Bronchial epithelial cell (primary cell): ENCODE measurements around the gene PHF11. TPM values are rescaled to one million over a fixed set of nuclear protein-coding genes. Genes with fewer than 3 reads are reported as not detected.
A peak's percentile ranks its signal among the peaks of the same experiment; 100 is the strongest.
"Not testable (repeated sequence)": the region's sequence is repeated elsewhere in the genome, so short reads cannot be mapped to it uniquely, and the experiment has no call there.

Experiments
- DNase-seq: peaks from one replicate; pipeline ENCODE4 v3.0.0-alpha.2; 2010; ENCODE audit warnings: low read depth
- FAIRE-seq: peaks from 2 replicates; lab custom pipeline; 2011; peaks lifted over from hg19 to GRCh38; lab: Jason Lieb, UNC
- H3K27me3 ChIP-seq: 2 replicates; pipeline ENCODE4 v1.5.1; 2011; ENCODE audit warnings: low read length; ENCODE audit not compliant: control insufficient read depth, insufficient read depth
- H3K36me3 ChIP-seq: 2 replicates; pipeline ENCODE4 v1.5.1; 2011; ENCODE audit warnings: low read length; ENCODE audit not compliant: control insufficient read depth, insufficient read depth
- H3K4me3 ChIP-seq: 2 replicates; pipeline ENCODE4 v1.5.1; 2011; ENCODE audit warnings: mild to moderate bottlenecking, low read depth, low read length, control low read depth
- total RNA-seq: library from RNA; depleted of rRNA; stranded (reverse); fragments of >200 nt; gene quantifications from 2 replicates; pipeline ENCODE4 v1.2.1, GENCODE V29; 2014
- TF ChIP-seq, protein P1 (sequence below): IDR thresholded peaks from 2 replicates; pipeline ENCODE4 v1.5.1; 2011; ENCODE audit warnings: mild to moderate bottlenecking, moderate library complexity, low read length, control low read depth, inconsistent platforms; ENCODE audit not compliant: insufficient read depth, severe bottlenecking

Gene PHF11
- total RNA-seq, 1 donor from 2014 or later: 7.9 TPM

DNA sequence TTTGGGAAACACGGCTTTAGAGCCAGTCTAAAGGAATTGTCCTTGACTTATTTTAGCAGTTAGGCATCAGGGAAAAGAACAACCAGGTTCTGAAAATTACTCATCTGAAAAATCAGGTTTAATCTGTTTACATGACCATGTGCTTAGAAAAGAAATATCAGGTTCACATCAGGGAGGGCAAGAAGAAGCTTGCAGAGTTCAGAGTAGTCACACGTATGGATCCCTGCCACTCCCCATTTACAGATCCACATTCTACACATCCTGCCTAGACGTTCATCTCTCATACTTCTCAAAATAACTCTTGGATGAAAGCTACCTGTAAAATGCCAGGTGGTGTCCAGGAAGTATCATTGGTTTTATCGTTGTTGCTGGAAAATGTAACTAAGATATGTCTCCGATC lies 14.0 kb upstream of the PHF11 start:
- Histone ChIP-seq H3K4me3 (no peak overlapping the region), H3K36me3 (peaks cover 4% of the 10 kb centered on the region), H3K27me3 (no peaks in the 10 kb centered on the region)
- peak; percentile 80 for DNase-seq
- peak; percentile 43 for FAIRE-seq
- TF ChIP-seq, protein P1, sequence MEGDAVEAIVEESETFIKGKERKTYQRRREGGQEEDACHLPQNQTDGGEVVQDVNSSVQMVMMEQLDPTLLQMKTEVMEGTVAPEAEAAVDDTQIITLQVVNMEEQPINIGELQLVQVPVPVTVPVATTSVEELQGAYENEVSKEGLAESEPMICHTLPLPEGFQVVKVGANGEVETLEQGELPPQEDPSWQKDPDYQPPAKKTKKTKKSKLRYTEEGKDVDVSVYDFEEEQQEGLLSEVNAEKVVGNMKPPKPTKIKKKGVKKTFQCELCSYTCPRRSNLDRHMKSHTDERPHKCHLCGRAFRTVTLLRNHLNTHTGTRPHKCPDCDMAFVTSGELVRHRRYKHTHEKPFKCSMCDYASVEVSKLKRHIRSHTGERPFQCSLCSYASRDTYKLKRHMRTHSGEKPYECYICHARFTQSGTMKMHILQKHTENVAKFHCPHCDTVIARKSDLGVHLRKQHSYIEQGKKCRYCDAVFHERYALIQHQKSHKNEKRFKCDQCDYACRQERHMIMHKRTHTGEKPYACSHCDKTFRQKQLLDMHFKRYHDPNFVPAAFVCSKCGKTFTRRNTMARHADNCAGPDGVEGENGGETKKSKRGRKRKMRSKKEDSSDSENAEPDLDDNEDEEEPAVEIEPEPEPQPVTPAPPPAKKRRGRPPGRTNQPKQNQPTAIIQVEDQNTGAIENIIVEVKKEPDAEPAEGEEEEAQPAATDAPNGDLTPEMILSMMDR: no peak

DNA sequence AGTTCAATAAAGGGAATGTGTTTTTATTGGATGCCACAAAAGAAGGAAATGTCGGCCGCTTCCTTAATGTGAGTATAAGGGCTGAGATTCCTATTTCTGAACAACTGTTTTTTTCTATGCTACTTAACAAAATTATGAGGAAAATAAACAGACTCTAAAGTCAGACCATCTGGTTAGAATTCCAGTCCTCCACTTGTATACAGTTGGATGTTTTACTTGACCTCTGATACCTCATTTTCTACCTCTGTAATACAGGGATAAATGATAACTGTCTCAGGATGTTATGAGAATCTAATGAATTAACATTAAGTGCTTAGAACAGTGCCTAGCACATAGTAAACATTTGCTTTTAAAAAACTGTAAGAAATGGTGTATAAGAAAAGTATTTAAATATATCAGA lies 7.2 kb upstream of the PHF11 start:
- peaks cover 4% of the 10 kb centered on the region for H3K36me3 ChIP-seq

DNA sequence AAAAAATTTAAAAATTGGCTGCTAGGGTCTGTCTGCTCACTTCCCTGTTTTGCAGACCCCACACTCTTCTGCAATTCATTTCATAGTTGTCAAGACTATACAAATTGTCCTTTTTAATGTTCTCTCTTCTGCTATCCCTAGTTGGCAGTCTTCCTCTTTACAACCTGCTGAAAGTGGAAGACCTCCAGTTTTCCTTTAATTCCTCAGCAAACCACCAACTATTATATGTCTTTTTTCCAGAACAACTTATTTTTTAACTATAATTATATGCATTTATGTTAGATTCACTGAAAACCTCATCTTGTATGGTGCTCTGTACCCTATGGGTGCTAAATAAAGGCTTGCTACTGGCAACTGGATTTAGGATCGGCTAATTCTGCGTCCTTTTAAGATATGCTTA lies 1.1 kb upstream of the PHF11 start:
- H3K4me3 ChIP-seq: peak overlapping the region; percentile 56
- FAIRE-seq (no peak), DNase-seq (no peak)
- TF ChIP-seq, protein P1: no peak
- no peaks in the 10 kb centered on the region for H3K27me3 ChIP-seq
- H3K36me3 ChIP-seq: no peaks in the 10 kb centered on the region

More for the DNA sequence above, 7.2 kb upstream of the PHF11 start:
- no peak for DNase-seq
- TF ChIP-seq, protein P1: no peak
- Histone ChIP-seq H3K27me3 (no peaks in the 10 kb centered on the region), H3K4me3 (no peak overlapping the region)
- no peak for FAIRE-seq

DNA sequence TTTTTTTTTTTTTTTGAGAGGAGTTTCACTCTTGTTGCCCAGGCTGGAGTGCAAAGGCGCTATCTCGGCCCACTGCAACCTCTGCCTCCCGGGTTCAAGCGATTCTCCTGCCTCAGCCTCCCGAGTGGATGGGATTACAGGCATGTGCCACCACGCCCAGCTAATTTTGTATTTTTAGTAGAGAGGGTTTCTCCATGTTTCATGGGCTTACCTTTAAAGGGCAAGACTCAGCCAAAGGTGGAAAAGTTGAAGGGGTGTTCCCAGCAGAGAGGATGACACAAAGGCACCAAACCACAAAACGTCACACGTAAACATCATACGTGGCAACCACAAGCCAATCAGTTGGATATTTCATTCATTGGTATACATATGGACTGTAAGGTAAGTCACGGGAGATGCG lies 1.1 kb downstream of the PHF11 start:
- DNase-seq: peak; percentile 36
- not testable (repeated sequence) for FAIRE-seq

DNA sequence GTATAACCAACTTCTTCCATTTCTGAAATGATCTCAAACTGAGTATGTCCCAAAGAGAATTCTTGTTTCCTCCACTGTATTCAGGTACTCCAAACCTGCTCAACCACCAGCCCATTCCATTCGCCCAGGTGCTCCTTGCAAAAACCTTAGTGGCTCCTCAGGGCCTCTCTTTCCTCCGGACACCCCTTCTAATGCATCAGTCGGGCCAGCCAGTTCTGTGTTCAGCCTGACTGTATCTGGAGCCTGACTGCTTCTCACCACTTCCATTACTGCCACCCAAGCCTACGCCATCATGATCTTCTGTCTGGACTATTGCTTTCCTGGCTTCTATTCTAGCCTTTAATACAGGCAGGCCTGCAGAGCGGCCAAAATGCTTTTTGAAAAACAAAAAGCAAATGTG lies 1.5 kb downstream of the PHF11 start:
- Histone ChIP-seq H3K27me3 (no peaks in the 10 kb centered on the region), H3K4me3 (no peak overlapping the region), H3K36me3 (no peaks in the 10 kb centered on the region)
- DNase-seq: no peak
- peak; percentile 32 for FAIRE-seq
- TF ChIP-seq, protein P1: no peak

More for the DNA sequence above, 1.1 kb downstream of the PHF11 start:
- H3K27me3 ChIP-seq, H3K36me3 ChIP-seq, H3K4me3 ChIP-seq: not testable (repeated sequence)

DNA sequence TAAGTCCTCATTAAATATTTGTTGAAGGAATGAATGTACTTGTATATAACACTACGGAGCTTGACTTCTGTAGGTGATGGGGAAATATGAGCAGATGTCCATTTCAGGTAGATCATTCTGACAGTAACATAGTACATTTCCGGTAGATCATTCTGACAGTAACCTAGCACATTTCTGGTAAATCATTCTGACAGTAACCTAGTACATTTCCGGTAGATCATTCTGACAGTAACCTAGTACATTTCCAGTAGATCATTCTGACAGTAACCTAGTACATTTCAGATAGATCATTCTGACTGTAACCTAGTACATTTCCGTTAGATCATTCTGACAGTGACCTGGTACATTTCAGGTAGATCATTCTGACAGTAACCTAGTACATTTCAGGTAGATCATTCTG lies 2.5 kb downstream of the PHF11 start:
- H3K36me3 ChIP-seq: no peaks in the 10 kb centered on the region
- DNase-seq: no peak
- H3K4me3 ChIP-seq: no peak overlapping the region
- TF ChIP-seq, protein P1: no peak
- H3K27me3 ChIP-seq: no peaks in the 10 kb centered on the region
- FAIRE-seq: no peak
